Mononuclear cell (primary cell): ENCODE results near the gene VKORC1. TPM values are rescaled to one million over a fixed set of nuclear protein-coding genes. Genes with fewer than 3 reads are reported as not detected.
"Not testable (repeated sequence)": the region's sequence is repeated elsewhere in the genome, so short reads cannot be mapped to it uniquely, and the experiment has no call there.

ENCODE experiments used
- H3K27me3 ChIP-seq: 2 replicates; pipeline ENCODE4 v1.6.0; 2011; ENCODE audit warnings: low read length, control low read depth; ENCODE audit not compliant: insufficient read depth
- H3K4me1 ChIP-seq: 2 replicates; pipeline ENCODE4 v1.5.1; 2011; ENCODE audit warnings: mild to moderate bottlenecking, low read length, control low read depth; ENCODE audit not compliant: insufficient read depth
- H3K4me3 ChIP-seq: 2 replicates; pipeline ENCODE4 v1.5.1; 2011; ENCODE audit warnings: mild to moderate bottlenecking, low read length, moderate library complexity
- H3K9me3 ChIP-seq: 2 replicates; pipeline ENCODE4 v1.5.1; 2011; ENCODE audit warnings: low read depth, mild to moderate bottlenecking, control low read depth, low read length
- total RNA-seq: library from RNA; depleted of rRNA; stranded (reverse); fragments of >200 nt; gene quantifications from one replicate; pipeline ENCODE4 v1.2.3, GENCODE V29; 2012

Gene VKORC1
- total RNA-seq, 1 donor, result 27.1 TPM

DNA sequence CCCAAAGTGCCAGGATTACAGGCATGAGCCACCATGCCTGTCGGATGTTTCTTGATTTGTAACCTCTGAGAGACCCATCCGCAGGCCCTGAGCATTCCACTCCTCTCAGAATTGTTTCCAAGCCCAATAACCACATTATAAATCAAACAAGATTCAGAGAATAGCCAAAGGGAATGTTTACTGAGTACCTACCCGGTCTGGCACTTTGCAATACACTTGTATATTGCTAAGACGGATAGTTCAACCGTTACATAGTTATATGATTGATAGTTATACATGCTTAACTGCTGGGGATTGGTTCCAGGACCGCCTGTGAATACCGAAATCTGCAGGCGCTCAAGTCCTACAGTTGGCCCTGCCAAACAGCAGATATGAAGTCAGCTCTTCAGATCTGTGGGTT is 19.9 kb upstream of the VKORC1 start:
- H3K4me3 ChIP-seq, result no peak overlapping the region
- no peaks in the 10 kb centered on the region for H3K27me3 ChIP-seq
- H3K4me1 ChIP-seq, result peaks cover 61% of the 10 kb centered on the region
- no peaks in the 10 kb centered on the region for H3K9me3 ChIP-seq

DNA sequence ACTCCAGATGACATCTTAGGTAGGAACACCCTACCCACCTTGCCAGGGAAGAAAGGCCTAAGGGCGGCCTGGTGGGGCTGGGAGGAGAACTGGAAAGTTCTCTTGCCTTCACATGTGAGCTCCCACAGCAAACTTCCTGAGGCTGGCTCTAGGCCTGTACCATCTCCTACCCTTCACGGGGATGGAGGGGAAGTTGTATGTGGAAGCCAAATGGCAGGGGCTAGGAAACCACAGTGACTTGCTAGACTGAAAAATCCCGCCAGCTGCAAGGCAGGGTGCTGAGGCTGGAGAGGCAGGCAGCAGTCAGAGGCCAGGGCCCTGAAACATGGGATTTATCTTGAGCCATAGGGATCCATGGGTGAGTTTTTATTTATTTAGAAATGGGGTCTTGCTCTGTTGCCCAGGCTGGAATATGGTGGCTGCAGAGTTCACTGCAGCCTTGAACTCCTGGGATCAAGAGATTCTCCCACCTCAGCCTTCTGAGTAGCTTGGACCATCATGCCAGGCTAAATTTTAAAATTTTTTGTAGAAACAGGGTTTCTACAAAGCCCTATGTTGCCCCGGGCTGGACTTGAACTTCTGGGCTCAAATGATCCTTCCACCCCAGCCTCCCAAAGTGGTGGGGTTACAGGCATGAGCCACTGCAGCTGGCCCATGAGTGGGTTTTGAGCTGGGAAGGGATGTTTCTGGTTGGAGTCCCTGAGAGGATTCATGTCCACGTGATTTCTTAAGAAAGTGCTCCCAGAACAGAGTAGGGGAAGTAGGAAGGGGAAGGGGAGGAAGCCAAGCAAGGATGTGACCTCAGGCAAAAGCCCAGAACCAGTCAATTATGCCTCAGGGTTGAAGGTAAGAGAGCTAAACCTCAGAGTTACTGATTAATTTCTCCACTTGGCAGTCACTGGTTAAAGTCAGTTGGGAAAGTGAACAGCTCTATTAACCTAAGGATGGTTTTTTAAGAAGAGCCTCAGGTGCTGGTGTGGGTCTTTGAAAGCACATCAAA is 18.8 kb upstream of the VKORC1 start:
- no peaks in the 10 kb centered on the region for H3K9me3 ChIP-seq
- no peaks in the 10 kb centered on the region for H3K27me3 ChIP-seq
- peaks cover 60% of the 10 kb centered on the region for H3K4me1 ChIP-seq
- H3K4me3 ChIP-seq, result no peak overlapping the region

- H3K27me3 ChIP-seq, result no peaks in the 10 kb centered on the region
- no peak overlapping the region for H3K4me3 ChIP-seq
- no peaks in the 10 kb centered on the region for H3K9me3 ChIP-seq
- H3K4me1 ChIP-seq, result peaks cover 60% of the 10 kb centered on the region
These were observed 18.1 kb upstream of the VKORC1 start for GRCh38 chr16:31112711-31113110.

DNA sequence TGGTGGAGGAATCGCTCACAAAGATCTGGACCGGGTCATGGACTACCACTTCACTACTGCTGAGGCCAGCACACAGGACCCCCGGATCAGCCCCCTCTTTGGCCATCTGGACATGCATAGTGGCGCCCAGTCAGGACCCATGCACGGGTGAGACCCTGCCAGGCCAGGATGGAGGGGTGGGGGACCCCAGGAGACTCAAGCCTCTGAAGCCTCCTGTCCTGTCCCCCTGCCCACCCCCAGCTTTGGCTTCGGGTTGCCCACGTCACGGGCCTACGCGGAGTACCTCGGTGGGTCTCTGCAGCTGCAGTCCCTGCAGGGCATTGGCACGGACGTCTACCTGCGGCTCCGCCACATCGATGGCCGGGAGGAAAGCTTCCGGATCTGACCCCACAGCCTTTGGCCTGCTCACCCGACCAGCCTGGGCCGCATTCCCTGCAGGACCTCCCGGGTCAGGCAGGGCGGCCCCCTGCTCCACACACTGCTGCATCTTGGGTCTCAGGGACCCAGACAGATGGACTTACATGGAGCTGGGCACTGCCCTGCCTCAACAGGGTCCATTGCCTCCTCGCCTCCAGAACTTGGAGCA is 17.4 kb upstream of the VKORC1 start:
- Histone ChIP-seq H3K4me3 (no peak overlapping the region), H3K27me3 (no peaks in the 10 kb centered on the region), H3K4me1 (peaks cover 61% of the 10 kb centered on the region), H3K9me3 (no peaks in the 10 kb centered on the region)

DNA sequence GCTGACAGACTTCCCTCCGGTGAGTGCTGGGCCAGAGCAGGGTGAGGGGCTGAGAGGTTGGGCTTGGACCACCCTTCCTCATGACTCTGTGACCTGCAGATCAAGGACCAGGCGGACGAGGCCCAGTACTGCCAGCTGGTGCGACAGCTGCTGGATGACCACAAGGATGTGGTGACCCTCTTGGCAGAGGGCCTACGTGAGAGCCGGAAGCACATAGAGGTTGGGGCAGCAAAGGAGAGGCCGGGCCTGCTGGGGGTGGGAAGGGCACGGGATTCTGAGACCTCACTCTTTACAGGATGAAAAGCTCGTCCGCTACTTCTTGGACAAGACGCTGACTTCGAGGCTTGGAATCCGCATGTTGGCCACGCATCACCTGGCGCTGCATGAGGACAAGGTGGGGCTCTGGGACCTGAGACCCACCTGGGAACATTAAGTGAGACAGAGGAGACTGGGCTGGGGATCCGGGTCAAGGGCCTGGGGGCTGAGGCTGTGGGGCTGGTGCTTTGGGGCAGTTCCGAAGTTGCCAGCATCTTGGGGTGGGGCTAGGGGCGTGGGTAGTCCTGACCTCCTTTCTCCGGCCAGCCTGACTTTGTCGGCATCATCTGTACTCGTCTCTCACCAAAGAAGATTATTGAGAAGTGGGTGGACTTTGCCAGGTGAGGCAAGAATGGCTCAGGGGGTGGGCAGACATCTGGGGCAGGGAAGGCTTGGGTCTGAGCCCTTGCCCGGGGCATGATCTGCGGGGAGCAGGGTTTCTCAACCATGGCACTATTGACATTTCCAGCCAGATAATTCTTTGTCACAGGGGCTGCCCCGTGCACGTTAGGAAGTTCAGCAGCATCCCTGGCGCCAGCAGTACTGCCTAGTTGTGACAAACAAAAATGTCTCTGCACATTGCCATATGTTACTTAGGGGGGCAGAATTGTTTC is 15.8 kb upstream of the VKORC1 start:
- H3K4me3 ChIP-seq, result no peak overlapping the region
- H3K27me3 ChIP-seq, result no peaks in the 10 kb centered on the region
- no peaks in the 10 kb centered on the region for H3K9me3 ChIP-seq
- H3K4me1 ChIP-seq, result peaks cover 55% of the 10 kb centered on the region

- Histone ChIP-seq H3K4me3 (no peak overlapping the region), H3K4me1 (peaks cover 50% of the 10 kb centered on the region), H3K9me3 (no peaks in the 10 kb centered on the region), H3K27me3 (no peaks in the 10 kb centered on the region)
These were observed 15.0 kb upstream of the VKORC1 start for GRCh38 chr16:31109622-31110021.

- no peaks in the 10 kb centered on the region for H3K27me3 ChIP-seq
- H3K4me3 ChIP-seq, result peak overlapping the region; percentile 82
- peaks cover 43% of the 10 kb centered on the region for H3K4me1 ChIP-seq
- H3K9me3 ChIP-seq, result no peaks in the 10 kb centered on the region
These were observed 14.4 kb upstream of the VKORC1 start for GRCh38 chr16:31108794-31109558.

GRCh38 chr16:31108035-31108793 is 13.6 kb upstream of the VKORC1 start, which contains the start of gene BCKDK:
BCKDK (plus strand) TSS chr16:31108386; CDS start chr16:31109224, 838 bp downstream.
- Histone ChIP-seq H3K9me3 (no peaks in the 10 kb centered on the region), H3K27me3 (no peaks in the 10 kb centered on the region), H3K4me1 (peaks cover 36% of the 10 kb centered on the region), H3K4me3 (peak within 1 kb of the TSS; percentile 82)

DNA sequence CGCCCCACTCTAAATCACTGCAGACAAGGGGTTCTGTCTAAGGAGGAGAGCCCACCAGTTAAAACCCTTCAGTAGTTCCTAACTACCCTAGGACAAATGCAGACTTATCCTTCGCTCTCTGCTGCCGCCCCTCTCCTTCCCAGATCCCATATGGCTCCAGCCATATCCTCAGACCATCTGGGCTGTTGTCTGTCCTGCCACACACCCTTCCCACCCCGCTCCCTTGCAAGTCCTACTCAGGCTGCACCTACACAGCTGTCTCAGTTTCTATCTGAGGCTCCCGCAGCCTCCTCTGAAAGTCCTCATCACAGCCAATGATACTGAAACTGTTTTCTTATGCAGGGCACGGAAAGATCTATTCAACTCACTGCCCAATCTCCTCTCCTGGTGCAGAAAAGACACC is 12.9 kb upstream of the VKORC1 start:
- H3K27me3 ChIP-seq, result no peaks in the 10 kb centered on the region
- H3K4me3 ChIP-seq, result no peak overlapping the region

GRCh38 chr16:31106509-31107464 is 12.2 kb upstream of the VKORC1 start:
- Histone ChIP-seq H3K9me3 (no peaks in the 10 kb centered on the region), H3K4me1 (peaks cover 25% of the 10 kb centered on the region), H3K27me3 (no peaks in the 10 kb centered on the region), H3K4me3 (no peak overlapping the region)

More for the DNA sequence above, 12.9 kb upstream of the VKORC1 start:
- no peaks in the 10 kb centered on the region for H3K9me3 ChIP-seq
- peaks cover 28% of the 10 kb centered on the region for H3K4me1 ChIP-seq

DNA sequence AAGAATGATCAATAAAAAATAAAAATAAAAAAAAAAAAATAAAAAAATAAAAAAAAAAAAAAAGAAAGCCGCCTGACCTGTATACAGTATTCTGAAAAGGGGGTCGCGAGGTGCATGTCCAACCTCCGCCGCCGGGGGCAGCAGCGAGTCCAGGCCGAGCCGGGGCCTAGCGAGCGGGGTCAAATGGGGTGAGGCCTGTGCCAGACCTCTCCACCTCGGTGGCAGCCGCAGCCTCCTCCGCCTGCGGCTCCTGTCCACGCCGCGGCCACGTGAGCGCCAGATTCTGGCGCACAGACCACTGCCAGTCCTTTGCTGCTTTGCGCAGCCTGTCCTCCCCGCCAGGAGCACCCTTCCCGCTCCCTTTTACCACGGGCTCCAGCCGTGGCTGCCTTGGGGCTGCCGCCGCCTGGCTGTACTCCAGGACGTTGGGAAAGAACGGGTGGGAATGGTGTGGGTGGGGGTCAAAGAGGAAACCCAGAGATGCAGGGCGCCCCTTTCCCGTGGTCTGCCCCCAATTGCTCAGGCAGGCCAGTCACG is 11.1 kb upstream of the VKORC1 start:
- H3K4me3 ChIP-seq, result no peak overlapping the region
- no peaks in the 10 kb centered on the region for H3K9me3 ChIP-seq
- H3K4me1 ChIP-seq, result peaks cover 25% of the 10 kb centered on the region
- H3K27me3 ChIP-seq, result no peaks in the 10 kb centered on the region

- not testable (repeated sequence) for H3K9me3 ChIP-seq, H3K4me1 ChIP-seq, H3K4me3 ChIP-seq, H3K27me3 ChIP-seq
These were observed 6.5 kb upstream of the VKORC1 start for GRCh38 chr16:31100876-31101641.
